B cell (primary cell): ENCODE data around the gene SDK1.

ENCODE experiments used
- EZH2 ChIP-seq: IDR thresholded peaks from 2 replicates; pipeline ENCODE4 v1.6.1; 2012; ENCODE audit warnings: borderline replicate concordance, low read depth, mild to moderate bottlenecking, moderate library complexity, low read length; ENCODE audit not compliant: insufficient read depth, poor library complexity, severe bottlenecking
- TF ChIP-seq, protein P1 (sequence below): fragments of 200-600 bp; IDR thresholded peaks from one replicate; pipeline ENCODE4 v1.8.0; 2022; ENCODE audit warnings: antibody characterized with exemption, mild to moderate bottlenecking

DNA sequence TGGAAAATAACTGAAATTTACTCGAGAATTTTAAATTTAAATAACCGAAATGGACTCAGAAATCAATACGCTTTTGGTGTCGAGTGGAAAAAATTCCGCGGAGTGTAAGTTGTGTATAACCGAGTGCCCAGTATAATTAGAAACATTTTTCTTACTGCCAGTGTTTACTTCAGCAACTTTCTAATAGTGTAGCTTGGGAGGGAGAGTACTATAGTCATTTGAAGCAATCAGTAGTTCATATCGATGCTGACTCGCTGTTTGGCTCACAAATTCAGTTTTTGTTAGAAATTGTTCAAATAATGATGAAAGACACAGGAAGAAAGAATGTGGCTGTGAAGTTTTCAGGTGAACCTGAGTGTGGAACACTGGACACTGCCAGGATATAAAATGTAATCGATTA, 722.5 kb downstream of the SDK1 start:
- TF ChIP-seq EZH2 = no peak
- TF ChIP-seq, protein P1, sequence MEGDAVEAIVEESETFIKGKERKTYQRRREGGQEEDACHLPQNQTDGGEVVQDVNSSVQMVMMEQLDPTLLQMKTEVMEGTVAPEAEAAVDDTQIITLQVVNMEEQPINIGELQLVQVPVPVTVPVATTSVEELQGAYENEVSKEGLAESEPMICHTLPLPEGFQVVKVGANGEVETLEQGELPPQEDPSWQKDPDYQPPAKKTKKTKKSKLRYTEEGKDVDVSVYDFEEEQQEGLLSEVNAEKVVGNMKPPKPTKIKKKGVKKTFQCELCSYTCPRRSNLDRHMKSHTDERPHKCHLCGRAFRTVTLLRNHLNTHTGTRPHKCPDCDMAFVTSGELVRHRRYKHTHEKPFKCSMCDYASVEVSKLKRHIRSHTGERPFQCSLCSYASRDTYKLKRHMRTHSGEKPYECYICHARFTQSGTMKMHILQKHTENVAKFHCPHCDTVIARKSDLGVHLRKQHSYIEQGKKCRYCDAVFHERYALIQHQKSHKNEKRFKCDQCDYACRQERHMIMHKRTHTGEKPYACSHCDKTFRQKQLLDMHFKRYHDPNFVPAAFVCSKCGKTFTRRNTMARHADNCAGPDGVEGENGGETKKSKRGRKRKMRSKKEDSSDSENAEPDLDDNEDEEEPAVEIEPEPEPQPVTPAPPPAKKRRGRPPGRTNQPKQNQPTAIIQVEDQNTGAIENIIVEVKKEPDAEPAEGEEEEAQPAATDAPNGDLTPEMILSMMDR = no peak
